ACC112 (cell line): Measurements from ENCODE around the gene CTTNBP2.

Experiments
- H2AFZ ChIP-seq: fragments of 200-600 bp; sonication (generic); one replicate; pipeline ENCODE4 v1.6.0; 2017; ENCODE audit warnings: antibody characterized with exemption, low read length; ENCODE audit not compliant: unreplicated experiment
- H3K27ac ChIP-seq: fragments of 200-600 bp; sonication (generic); 2 replicates; pipeline ENCODE4 v1.5.1; 2014; ENCODE audit warnings: low read depth, mild to moderate bottlenecking, antibody characterized with exemption, low read length, moderate library complexity
- H3K27me3 ChIP-seq: fragments of 200-600 bp; sonication (generic); 2 replicates; pipeline ENCODE4 v1.6.1; 2014; ENCODE audit warnings: mild to moderate bottlenecking, antibody characterized with exemption, low read length, moderate library complexity, mixed read lengths; ENCODE audit not compliant: insufficient read depth
- H3K36me3 ChIP-seq: fragments of 200-600 bp; sonication (generic); 2 replicates; pipeline ENCODE4 v1.6.1; 2016; ENCODE audit warnings: mild to moderate bottlenecking, antibody characterized with exemption, low read length, moderate library complexity, mixed read lengths; ENCODE audit not compliant: insufficient read depth
- H3K4me1 ChIP-seq: fragments of 200-600 bp; sonication (generic); one replicate; pipeline ENCODE4 v1.6.1; 2016; ENCODE audit warnings: low read length, mixed read lengths; ENCODE audit not compliant: insufficient read depth, unreplicated experiment, control insufficient read depth
- H3K4me3 ChIP-seq: fragments of 200-600 bp; sonication (generic); 2 replicates; pipeline ENCODE4 v1.5.1; 2014; ENCODE audit warnings: mild to moderate bottlenecking, low read depth, low read length
- H3K79me2 ChIP-seq: fragments of 200-600 bp; sonication (generic); one replicate; pipeline ENCODE4 v1.6.0; 2016; ENCODE audit warnings: low read length; ENCODE audit not compliant: control insufficient read depth, unreplicated experiment, insufficient read depth

Gene CTTNBP2

DNA sequence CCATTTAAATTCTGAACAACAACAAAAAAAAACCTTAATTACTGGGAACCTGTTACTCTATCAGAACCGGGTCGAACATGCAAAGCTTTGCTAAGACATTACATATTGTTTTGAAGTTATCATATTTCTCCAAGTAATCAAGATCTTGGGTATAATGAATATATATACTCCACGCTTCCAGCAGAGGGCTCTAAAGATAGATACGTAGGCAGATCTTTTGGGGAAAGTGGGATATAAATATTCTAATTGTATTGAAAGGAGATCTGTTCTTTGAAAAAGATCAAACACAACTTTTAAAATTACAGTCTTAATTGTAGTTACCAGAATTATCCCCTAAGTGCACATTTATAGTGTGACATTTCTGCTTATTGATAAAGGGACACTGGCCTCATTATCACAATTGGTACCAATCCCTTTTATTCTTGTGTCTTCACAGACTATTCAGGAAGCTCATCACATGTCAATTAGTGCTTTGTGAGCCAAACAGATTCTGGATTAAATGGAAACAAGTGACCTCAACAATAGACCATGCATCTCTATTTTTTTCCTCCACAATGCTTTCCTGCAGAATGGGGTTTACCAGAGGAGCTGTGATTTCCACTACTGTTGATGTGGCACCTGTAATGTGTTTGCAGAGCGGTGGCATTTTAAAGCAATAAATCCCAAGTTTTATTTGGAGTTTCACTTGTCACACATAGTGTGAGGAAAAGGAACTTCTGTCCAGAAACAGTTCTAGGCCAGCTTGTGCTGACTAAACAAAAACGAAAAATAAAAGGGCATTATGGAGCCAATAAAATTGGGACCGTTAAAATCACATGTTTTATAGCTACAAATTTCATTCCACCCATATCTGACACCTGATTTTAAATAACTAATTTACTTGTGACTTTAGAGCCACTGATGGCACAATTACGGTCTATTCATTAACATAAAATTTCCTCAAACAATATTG lies 122.4 kb downstream of the CTTNBP2 start:
- no peaks in the 10 kb centered on the region for H3K79me2 ChIP-seq
- no peak overlapping the region for H3K4me3 ChIP-seq
- H3K27ac ChIP-seq, result no peak overlapping the region

DNA sequence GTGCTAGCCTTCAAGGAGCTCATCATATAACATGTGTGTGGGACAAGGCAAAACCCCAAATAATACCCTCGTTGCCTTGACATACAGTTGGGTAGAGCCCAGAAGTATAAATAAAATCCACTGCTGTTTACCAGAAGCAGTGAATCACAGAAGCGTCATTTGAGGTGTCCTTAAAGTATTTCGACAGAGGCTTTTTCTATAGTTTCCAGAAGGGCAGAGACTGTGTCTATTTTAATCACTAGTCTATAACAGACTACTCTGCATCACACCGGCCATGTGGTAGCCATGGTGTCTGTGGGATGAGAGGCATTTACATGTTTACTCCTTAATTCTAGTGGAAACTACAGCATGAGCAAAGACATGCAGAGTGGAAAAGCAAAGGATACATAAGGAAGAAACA lies 131.3 kb downstream of the CTTNBP2 start:
- H3K27ac ChIP-seq, result no peak overlapping the region
- no peaks in the 10 kb centered on the region for H3K4me1 ChIP-seq
- no peak overlapping the region for H3K4me3 ChIP-seq
- H2AFZ ChIP-seq, result no peak overlapping the region
- H3K27me3 ChIP-seq, result peaks cover 46% of the 10 kb centered on the region
- H3K79me2 ChIP-seq, result no peaks in the 10 kb centered on the region
- no peaks in the 10 kb centered on the region for H3K36me3 ChIP-seq

More for the DNA sequence above, 122.4 kb downstream of the CTTNBP2 start:
- H3K36me3 ChIP-seq, result no peaks in the 10 kb centered on the region
- H3K4me1 ChIP-seq, result no peaks in the 10 kb centered on the region
- H3K27me3 ChIP-seq, result peaks cover 23% of the 10 kb centered on the region
- no peak overlapping the region for H2AFZ ChIP-seq

DNA sequence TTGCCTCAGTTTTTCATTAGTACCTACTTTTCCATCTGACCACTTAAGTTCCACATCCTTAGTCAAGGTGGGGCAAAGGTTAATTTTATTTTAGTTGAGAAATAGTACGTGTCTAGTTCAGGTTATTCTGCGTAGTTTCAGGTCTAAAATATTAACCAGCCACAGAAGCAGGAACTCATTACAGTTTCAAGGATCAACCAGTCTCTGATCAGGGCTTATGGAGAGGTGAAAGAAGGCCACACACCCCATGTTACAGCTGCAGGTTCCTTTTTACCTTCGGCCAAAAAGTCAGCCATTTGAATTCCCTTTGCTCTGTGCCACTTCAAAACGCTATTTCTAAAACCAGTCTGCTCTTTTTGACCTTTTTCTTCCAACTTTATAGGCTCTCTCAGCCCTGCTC lies 134.2 kb downstream of the CTTNBP2 start:
- H3K36me3 ChIP-seq, result no peaks in the 10 kb centered on the region

DNA sequence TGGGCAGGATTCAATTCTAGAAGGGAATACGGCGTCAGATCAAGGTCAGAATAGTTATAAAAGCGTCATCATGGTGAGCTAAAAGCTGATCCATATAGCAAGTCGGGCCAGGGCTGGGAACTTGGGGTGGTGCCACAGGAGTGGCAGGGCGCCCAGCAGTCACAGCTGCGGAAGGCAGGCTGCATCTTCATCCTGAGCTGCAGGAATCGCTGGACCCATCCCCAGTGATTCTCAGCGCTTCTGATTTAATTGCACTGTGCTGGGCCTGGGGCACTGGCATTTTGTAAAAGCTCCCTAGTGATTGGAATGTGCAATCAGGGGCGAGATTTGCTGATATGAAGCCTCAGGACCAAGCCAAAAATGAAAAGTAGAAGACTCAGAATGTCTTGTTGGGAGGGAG lies 135.3 kb downstream of the CTTNBP2 start:
- H3K4me3 ChIP-seq, result no peak overlapping the region
- no peaks in the 10 kb centered on the region for H3K79me2 ChIP-seq
- peaks cover 54% of the 10 kb centered on the region for H3K27me3 ChIP-seq
- H2AFZ ChIP-seq, result no peak overlapping the region
- no peaks in the 10 kb centered on the region for H3K4me1 ChIP-seq
- no peak overlapping the region for H3K27ac ChIP-seq
- H3K36me3 ChIP-seq, result no peaks in the 10 kb centered on the region

More for the DNA sequence above, 134.2 kb downstream of the CTTNBP2 start:
- Histone ChIP-seq H3K27me3 (peaks cover 55% of the 10 kb centered on the region), H3K4me3 (no peak overlapping the region), H3K79me2 (no peaks in the 10 kb centered on the region), H3K4me1 (no peaks in the 10 kb centered on the region), H3K27ac (no peak overlapping the region), H2AFZ (no peak overlapping the region)

DNA sequence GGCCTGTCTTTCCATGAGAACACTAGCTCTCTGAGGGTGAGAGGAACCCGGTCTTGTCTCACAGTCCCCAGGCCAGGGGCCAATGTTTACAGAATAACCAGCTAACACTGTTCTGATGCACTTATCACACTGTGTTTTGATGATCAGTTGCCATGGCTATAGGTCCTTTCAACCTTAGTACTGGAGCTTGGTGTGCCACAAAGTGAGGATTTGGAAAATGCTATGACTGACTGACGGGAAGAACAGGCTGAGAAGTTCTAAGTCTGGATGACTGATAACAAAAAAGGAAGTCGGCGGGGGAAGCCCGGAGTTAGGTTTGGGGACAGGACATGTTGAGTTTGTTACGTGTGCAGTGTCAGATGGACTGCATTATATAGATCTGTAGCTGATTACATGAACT lies 141.8 kb downstream of the CTTNBP2 start:
- Histone ChIP-seq H3K4me3 (no peak overlapping the region), H3K36me3 (no peaks in the 10 kb centered on the region), H3K79me2 (no peaks in the 10 kb centered on the region), H2AFZ (no peak overlapping the region), H3K4me1 (no peaks in the 10 kb centered on the region), H3K27ac (no peak overlapping the region), H3K27me3 (peaks cover 41% of the 10 kb centered on the region)

DNA sequence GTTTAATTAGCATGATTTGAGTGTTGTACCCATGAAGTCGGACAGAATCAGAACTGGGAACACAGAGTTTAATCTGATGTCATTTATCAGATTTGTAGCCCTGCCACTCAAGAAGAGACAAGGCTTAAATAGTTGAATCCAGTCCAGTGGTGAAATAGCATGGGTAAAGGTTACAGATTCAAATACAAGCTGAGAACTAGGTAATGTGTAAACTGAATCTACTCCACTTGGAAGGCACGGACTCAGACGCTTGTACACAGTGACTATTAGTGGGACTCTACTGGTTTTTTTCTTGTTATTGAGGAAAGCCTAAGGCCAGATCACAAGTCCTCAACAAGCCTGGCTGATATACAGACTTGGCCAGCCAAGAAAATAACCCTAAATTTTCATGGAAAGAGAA lies 142.9 kb downstream of the CTTNBP2 start:
- Histone ChIP-seq H2AFZ (no peak overlapping the region), H3K4me3 (no peak overlapping the region), H3K27ac (no peak overlapping the region), H3K27me3 (peaks cover 46% of the 10 kb centered on the region), H3K79me2 (no peaks in the 10 kb centered on the region), H3K4me1 (no peaks in the 10 kb centered on the region), H3K36me3 (no peaks in the 10 kb centered on the region)

DNA sequence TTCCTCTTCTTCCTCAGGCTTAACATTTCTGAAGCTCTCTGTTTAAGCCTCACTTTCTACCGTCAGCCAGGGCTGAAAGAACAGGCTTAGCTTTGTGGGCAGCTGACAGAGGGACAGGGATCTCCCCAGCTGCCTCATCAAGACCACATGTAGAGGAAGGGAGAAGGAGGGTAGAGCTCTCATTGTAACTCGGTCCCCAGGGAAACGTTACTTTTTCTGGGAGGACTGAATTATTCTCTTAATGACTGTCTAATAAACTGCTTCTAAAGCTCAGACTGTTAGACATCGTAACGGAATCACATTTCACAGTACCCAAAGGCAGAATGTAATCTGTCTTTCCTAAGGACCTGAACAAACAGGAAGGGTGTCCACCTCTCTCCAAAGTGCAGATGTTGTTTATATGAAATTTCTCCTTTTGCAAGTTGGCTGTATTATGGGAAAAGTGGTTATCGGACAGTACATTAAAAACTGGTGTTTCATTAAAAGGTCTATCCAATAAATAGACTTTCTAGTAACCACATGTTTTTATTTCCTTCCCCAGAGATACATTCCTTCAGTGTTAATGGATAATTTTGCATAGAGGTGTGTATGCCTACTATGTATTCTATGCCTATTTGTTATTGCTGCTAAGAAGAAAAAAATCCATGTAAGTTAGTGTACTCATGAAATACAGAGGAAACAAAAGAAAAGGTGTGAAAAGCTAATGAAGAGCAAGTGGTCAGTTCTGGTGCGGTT lies 144.2 kb downstream of the CTTNBP2 start:
- Histone ChIP-seq H3K27me3 (peaks cover 46% of the 10 kb centered on the region), H3K36me3 (no peaks in the 10 kb centered on the region), H3K4me1 (no peaks in the 10 kb centered on the region), H3K79me2 (no peaks in the 10 kb centered on the region), H3K4me3 (no peak overlapping the region), H2AFZ (no peak overlapping the region), H3K27ac (no peak overlapping the region)

DNA sequence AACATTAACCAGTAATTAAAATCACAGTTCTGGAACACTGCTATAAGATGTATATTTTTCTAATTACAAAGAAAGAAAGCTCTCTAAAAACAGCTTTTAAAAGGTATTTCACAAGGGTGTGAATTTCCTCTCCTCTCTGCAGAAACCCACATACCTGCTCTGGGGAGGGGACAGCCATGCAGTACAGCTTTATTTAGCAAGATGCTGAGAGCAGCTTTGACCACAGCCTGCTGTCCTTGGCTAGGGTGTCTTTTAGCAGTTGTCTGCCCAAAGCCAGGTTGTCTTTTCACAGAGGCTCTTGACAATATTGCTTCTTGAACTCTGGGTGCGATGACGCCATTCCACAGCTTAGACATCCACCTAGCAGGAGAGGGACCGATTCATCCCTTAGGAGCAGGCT lies 148.3 kb downstream of the CTTNBP2 start:
- peaks cover 38% of the 10 kb centered on the region for H3K27me3 ChIP-seq
- no peaks in the 10 kb centered on the region for H3K4me1 ChIP-seq
- no peak overlapping the region for H3K4me3 ChIP-seq
- H3K36me3 ChIP-seq, result no peaks in the 10 kb centered on the region
- no peaks in the 10 kb centered on the region for H3K79me2 ChIP-seq
- H2AFZ ChIP-seq, result no peak overlapping the region
- no peak overlapping the region for H3K27ac ChIP-seq

DNA sequence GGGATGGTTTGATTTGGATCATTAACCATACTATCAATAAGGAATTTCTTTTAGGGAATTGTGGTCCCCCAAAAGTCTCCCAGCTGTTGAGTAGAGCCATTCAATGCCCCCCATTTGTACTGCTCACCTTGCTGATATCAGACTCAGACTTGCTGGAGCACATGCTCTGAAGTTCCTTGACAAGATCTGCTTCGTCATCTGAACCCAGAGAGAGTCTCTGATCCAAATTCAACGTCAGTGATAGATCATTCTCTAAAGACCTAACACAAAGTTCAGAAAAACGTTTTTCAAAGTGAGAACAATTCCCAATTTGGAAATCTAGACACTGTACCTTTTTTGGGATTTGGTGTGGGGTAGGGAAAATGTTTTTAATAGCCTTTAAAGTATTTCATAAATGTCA lies 153.9 kb downstream of the CTTNBP2 start:
- no peak overlapping the region for H2AFZ ChIP-seq
- no peak overlapping the region for H3K4me3 ChIP-seq
- no peaks in the 10 kb centered on the region for H3K4me1 ChIP-seq
- peaks cover 15% of the 10 kb centered on the region; the same call in 1 of the 2 replicates for H3K27me3 ChIP-seq
- H3K36me3 ChIP-seq, result no peaks in the 10 kb centered on the region
- H3K79me2 ChIP-seq, result no peaks in the 10 kb centered on the region
- no peak overlapping the region for H3K27ac ChIP-seq

DNA sequence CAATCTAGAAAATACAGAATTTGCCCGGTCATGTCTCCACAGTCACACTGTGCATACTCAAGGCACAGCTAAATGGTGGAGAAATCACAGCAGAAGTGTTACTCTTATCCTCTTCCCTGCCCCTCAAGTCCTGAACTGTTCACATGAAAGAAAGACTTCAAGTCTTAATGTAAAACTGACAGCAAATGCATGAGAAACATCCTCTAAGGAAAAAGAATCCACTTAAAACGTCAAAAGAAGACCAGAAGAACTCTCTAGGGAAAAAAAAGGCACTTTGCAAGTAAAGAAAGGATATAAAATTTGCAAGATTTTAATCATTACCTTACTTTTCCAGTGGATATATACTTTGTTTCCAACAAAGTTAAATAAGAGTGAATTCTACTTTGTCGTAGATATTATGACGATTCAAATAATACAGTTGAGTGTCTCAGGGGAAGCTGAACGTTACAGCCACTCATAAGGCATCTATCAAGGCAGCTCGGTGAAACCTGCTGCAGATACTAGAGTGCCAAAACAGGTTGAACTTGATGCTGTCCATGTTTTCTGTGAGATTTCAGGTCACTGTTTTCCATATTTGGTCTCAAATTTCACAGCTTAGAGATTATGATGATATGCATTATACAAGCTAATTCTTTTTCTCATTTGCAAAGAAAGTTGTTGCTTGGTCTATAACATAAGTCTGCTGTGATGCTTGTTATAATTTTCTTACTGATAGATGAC lies 155.0 kb downstream of the CTTNBP2 start:
- no peak overlapping the region for H3K27ac ChIP-seq
- H3K4me3 ChIP-seq, result no peak overlapping the region
- no peaks in the 10 kb centered on the region for H3K4me1 ChIP-seq
- no peaks in the 10 kb centered on the region for H3K79me2 ChIP-seq
- no peaks in the 10 kb centered on the region for H3K36me3 ChIP-seq
- H3K27me3 ChIP-seq, result peaks cover 19% of the 10 kb centered on the region
- no peak overlapping the region for H2AFZ ChIP-seq
